PC-3 (cell line): Measurements from ENCODE around the gene FKBP3. TPM values are rescaled to one million over a fixed set of nuclear protein-coding genes. Genes with fewer than 3 reads are reported as not detected.

Experiments
- ATAC-seq: fragments of 200-7000 bp; cut with Tn5 transposase; 2 replicates; pipeline ENCODE4 v1.9.1; 2020; ENCODE audit warnings: mild to moderate bottlenecking, moderate library complexity
- BruUV-seq: library from RNA; stranded (reverse); fragments of 400-500 nt; replicated peaks from 2 replicates; lab custom pipeline; 2021; lab: Mats Ljungman, UMichigan
- CTCF ChIA-PET: fragments of 300-600 bp; sonication (Branson Sonifier 250); formaldehyde crosslinking; loops from one replicate; lab custom pipeline; 2022; ENCODE audit warnings: antibody characterized with exemption; lab: Charles Lee
- POLR2A ChIA-PET: fragments of 300-600 bp; sonication (Branson Sonifier 250); formaldehyde crosslinking; loops from one replicate; lab custom pipeline; 2022; ENCODE audit warnings: antibody characterized with exemption; ENCODE audit not compliant: unreplicated experiment; lab: Charles Lee
- DNase-seq: peaks from one replicate; pipeline ENCODE4 v3.0.0-alpha.2; 2015
- H2AFZ ChIP-seq: fragments of 300-600 bp; sonication (generic); 2 replicates; pipeline ENCODE4 v1.6.0; 2016; ENCODE audit warnings: antibody characterized with exemption, low read length
- H3F3A ChIP-seq: fragments of 300-600 bp; sonication (generic); one replicate; pipeline ENCODE4 v1.6.0; 2017; ENCODE audit warnings: antibody characterized with exemption, low read length, control low read depth, mild to moderate bottlenecking; ENCODE audit not compliant: unreplicated experiment
- H3K27ac ChIP-seq: fragments of 300-600 bp; sonication (generic); 2 replicates; pipeline ENCODE4 v1.5.1; 2016; ENCODE audit warnings: mild to moderate bottlenecking, low read length
- H3K27me3 ChIP-seq: fragments of 300-600 bp; sonication (generic); 2 replicates; pipeline ENCODE4 v1.6.1; 2016; ENCODE audit warnings: low read length, mixed read lengths
- H3K36me3 ChIP-seq: fragments of 300-600 bp; sonication (generic); 2 replicates; pipeline ENCODE4 v1.6.1; 2016; ENCODE audit warnings: low read depth, mixed run types, low read length, mixed read lengths
- H3K4me1 ChIP-seq: fragments of 300-600 bp; sonication (generic); 2 replicates; pipeline ENCODE4 v1.5.1; 2016; ENCODE audit warnings: low read length; ENCODE audit not compliant: insufficient read depth
- H3K4me2 ChIP-seq: fragments of 300-600 bp; sonication (generic); 2 replicates; pipeline ENCODE4 v1.6.0; 2016; ENCODE audit warnings: low read length
- H3K4me3 ChIP-seq: fragments of 300-600 bp; sonication (generic); 2 replicates; pipeline ENCODE4 v1.5.1; 2016; ENCODE audit warnings: mild to moderate bottlenecking, low read length, mixed read lengths
- H3K79me2 ChIP-seq: fragments of 300-600 bp; sonication (generic); 2 replicates; pipeline ENCODE4 v1.6.1; 2017; ENCODE audit warnings: low read length, mixed read lengths
- H3K9ac ChIP-seq: fragments of 300-600 bp; sonication (generic); 2 replicates; pipeline ENCODE4 v1.6.0; 2016; ENCODE audit warnings: mild to moderate bottlenecking, low read length
- H3K9me2 ChIP-seq: fragments of 300-600 bp; sonication (generic); replicated peaks from 2 replicates; pipeline ENCODE4 v1.6.1; 2016; ENCODE audit warnings: mixed run types, low read length, mixed read lengths
- H3K9me3 ChIP-seq: fragments of 300-600 bp; sonication (generic); 2 replicates; pipeline ENCODE4 v1.6.1; 2016; ENCODE audit warnings: low read length, mixed read lengths
- H4K20me1 ChIP-seq: fragments of 300-600 bp; sonication (generic); 2 replicates; pipeline ENCODE4 v1.6.1; 2016; ENCODE audit warnings: low read length, mixed read lengths
- EZH2 ChIP-seq: fragments of 300-600 bp; sonication (generic); IDR thresholded peaks from one replicate; pipeline ENCODE4 v1.6.1; 2017; ENCODE audit warnings: antibody characterized with exemption, mild to moderate bottlenecking, low read length; ENCODE audit not compliant: unreplicated experiment
- EZH2phosphoT487 ChIP-seq: fragments of 300-600 bp; sonication (generic); IDR thresholded peaks from 2 replicates; pipeline ENCODE4 v1.6.1; 2018; ENCODE audit warnings: mild to moderate bottlenecking, antibody characterized with exemption, low read length, borderline replicate concordance
- intact Hi-C: fragments of 100-400 bp; cut with micrococcal nuclease; formaldehyde crosslinking; loops from 2 replicates; pipeline ENCODE4 v1.9.0; 2023
- total RNA-seq: library from RNA; depleted of rRNA; stranded (reverse); fragments of >200 nt; gene quantifications from 2 replicates; pipeline ENCODE4 v1.2.3, GENCODE V29; 2014
- TF ChIP-seq, protein P1 (sequence below): fragments of 300-600 bp; sonication (generic); conservative IDR thresholded peaks from 2 replicates; pipeline ENCODE4 v1.5.1; 2017; ENCODE audit warnings: antibody characterized with exemption, low read depth, mild to moderate bottlenecking, low read length

FKBP3 gene
- total RNA-seq, 1 experiment from 2014 or later: 53.7 TPM

DNA sequence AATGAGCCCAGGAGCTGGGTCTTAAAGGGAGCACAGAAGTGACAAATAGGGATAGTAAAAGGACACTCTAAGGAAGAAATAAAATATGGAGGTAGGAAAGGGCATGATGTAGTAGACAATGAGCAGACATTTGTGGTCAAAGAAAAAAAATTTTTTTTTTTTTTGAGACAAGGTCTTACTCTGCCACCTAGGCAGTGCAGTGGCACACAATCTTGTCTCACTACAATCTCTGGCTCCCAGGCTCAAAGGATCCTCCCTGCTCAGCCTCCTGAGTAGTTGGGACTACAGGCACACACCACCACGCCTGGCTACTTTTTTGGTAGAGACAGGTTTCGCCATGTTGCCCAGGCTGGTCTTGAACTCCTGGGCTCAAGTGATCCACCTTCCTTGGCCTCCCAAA, 8.5 kb downstream of the FKBP3 start:
- no TSS peak for BruUV-seq
- H3K9ac ChIP-seq: no peak overlapping the region
- no peaks in the 10 kb centered on the region for H3K27me3 ChIP-seq
- ATAC-seq (no peak), DNase-seq (no peak)
- no peaks in the 10 kb centered on the region; the same call in 1 of the 2 replicates for H4K20me1 ChIP-seq
- POLR2A ChIA-PET: no interaction called here
- 0 out of 2 replicates have a peak, but pooled peaks cover 5% of the 10 kb centered on the region for H3K79me2 ChIP-seq
- TF ChIP-seq EZH2 (no peak), EZH2phosphoT487 (no peak)
- TF ChIP-seq, protein P1, sequence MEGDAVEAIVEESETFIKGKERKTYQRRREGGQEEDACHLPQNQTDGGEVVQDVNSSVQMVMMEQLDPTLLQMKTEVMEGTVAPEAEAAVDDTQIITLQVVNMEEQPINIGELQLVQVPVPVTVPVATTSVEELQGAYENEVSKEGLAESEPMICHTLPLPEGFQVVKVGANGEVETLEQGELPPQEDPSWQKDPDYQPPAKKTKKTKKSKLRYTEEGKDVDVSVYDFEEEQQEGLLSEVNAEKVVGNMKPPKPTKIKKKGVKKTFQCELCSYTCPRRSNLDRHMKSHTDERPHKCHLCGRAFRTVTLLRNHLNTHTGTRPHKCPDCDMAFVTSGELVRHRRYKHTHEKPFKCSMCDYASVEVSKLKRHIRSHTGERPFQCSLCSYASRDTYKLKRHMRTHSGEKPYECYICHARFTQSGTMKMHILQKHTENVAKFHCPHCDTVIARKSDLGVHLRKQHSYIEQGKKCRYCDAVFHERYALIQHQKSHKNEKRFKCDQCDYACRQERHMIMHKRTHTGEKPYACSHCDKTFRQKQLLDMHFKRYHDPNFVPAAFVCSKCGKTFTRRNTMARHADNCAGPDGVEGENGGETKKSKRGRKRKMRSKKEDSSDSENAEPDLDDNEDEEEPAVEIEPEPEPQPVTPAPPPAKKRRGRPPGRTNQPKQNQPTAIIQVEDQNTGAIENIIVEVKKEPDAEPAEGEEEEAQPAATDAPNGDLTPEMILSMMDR: no peak
- H3K4me3 ChIP-seq: no peak overlapping the region
- H3K4me2 ChIP-seq: no peak overlapping the region
- H3K4me1 ChIP-seq: no peaks in the 10 kb centered on the region
- H3K9me2 ChIP-seq: no peaks in the 10 kb centered on the region
- CTCF ChIA-PET: interaction anchor here (0.7 kb wide), 1 partner anchor 99 kb away, joined by 4 read pairs; no protein-coding TSS in a partner anchor
- H3K9me3 ChIP-seq: no peaks in the 10 kb centered on the region
- intact Hi-C loops: no loop called here
- no peak overlapping the region for H2AFZ ChIP-seq
- peaks cover 35% of the 10 kb centered on the region for H3K36me3 ChIP-seq
- no peaks in the 10 kb centered on the region for H3F3A ChIP-seq
- H3K27ac ChIP-seq: no peak overlapping the region

DNA sequence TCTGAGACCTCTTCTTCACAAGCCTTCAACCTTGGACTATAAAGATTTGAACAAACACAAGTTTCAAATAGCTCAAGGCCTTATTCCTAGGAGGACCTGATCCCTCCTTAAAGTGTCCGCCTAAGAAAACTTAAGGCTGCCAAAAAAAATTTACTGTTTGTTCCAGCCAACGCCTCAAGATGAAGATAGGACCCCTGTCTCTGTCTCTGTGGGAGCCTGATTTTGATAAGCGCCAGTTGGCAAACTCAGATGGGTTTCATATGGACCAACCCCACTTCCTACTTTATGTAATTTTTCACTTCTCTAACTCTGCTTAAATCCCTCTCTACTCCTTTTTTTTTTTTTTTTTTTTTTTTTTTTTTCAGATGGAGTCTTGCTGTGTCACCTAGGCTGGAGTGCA, 11.0 kb downstream of the FKBP3 start:
- H3K4me1 ChIP-seq: no peaks in the 10 kb centered on the region
- H3K4me3 ChIP-seq: no peak overlapping the region
- no peak for ATAC-seq
- TF ChIP-seq EZH2phosphoT487 (no peak), EZH2 (no peak)
- TF ChIP-seq, protein P1: no peak
- DNase-seq: no peak
- POLR2A ChIA-PET: interaction anchor here (0.5 kb wide), 1 partner anchor 52 kb away, joined by 3 read pairs; no protein-coding TSS in a partner anchor
- intact Hi-C loops: no loop called here
- no peaks in the 10 kb centered on the region for H3F3A ChIP-seq
- H3K27me3 ChIP-seq: no peaks in the 10 kb centered on the region
- no peaks in the 10 kb centered on the region for H3K79me2 ChIP-seq
- BruUV-seq: no TSS peak
- H3K9ac ChIP-seq: no peak overlapping the region
- H2AFZ ChIP-seq: no peak overlapping the region
- H3K27ac ChIP-seq: no peak overlapping the region
- CTCF ChIA-PET: no interaction called here
- no peak overlapping the region for H3K4me2 ChIP-seq
- H3K9me3 ChIP-seq: no peaks in the 10 kb centered on the region
- no peaks in the 10 kb centered on the region for H3K9me2 ChIP-seq
- H3K36me3 ChIP-seq: peaks cover 42% of the 10 kb centered on the region
- no peaks in the 10 kb centered on the region; the same call in 1 of the 2 replicates for H4K20me1 ChIP-seq

DNA sequence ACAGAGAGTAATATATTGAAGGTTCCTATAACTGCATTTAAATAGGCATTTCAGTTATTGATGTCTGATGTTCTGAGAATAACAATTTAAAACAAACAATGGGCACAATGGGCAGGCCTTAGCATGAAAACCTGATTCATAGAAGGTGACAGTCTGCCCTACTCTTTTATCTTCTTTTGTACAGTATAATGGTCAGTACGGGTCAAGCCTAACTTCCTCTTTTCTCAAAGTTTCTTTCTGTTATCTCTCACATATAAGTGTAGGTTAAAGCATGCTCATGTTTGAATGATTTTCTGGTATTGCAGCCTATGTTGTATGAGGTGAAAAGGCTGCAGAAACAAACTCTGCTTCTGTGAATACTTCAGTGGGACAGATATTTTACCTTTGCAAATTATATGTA, 14.2 kb downstream of the FKBP3 start:
- Histone ChIP-seq H3K27ac (no peak overlapping the region), H3K4me2 (no peak overlapping the region), H3K27me3 (no peaks in the 10 kb centered on the region), H3K79me2 (no peaks in the 10 kb centered on the region), H3K9me2 (no peaks in the 10 kb centered on the region), H3K4me1 (no peaks in the 10 kb centered on the region), H3K4me3 (no peak overlapping the region), H2AFZ (no peak overlapping the region), H3K36me3 (peaks cover 51% of the 10 kb centered on the region), H3F3A (no peaks in the 10 kb centered on the region), H4K20me1 (no peaks in the 10 kb centered on the region), H3K9ac (no peak overlapping the region), H3K9me3 (no peaks in the 10 kb centered on the region)
- ATAC-seq: no peak
- BruUV-seq: no TSS peak
- DNase-seq: no peak
- POLR2A ChIA-PET: interaction anchor here (0.6 kb wide), 1 partner anchor 27 kb away, joined by 4 read pairs; no protein-coding TSS in a partner anchor
- intact Hi-C loops: no loop called here
- TF ChIP-seq, protein P1: no peak
- TF ChIP-seq EZH2 (no peak), EZH2phosphoT487 (no peak)
- CTCF ChIA-PET: no interaction called here
